HL-60 (cell line): ENCODE measurements around the gene PNLDC1.

Experiments
- SPI1 ChIP-seq: IDR thresholded peaks from 2 replicates; pipeline ENCODE4 v1.6.1; 2012; ENCODE audit warnings: low read depth, mild to moderate bottlenecking, borderline replicate concordance
- TF ChIP-seq, protein P1 (sequence below): IDR thresholded peaks from one replicate; pipeline ENCODE4 v1.5.1; 2011; ENCODE audit warnings: low read length, control low read depth, inconsistent platforms; ENCODE audit not compliant: insufficient read depth

DNA sequence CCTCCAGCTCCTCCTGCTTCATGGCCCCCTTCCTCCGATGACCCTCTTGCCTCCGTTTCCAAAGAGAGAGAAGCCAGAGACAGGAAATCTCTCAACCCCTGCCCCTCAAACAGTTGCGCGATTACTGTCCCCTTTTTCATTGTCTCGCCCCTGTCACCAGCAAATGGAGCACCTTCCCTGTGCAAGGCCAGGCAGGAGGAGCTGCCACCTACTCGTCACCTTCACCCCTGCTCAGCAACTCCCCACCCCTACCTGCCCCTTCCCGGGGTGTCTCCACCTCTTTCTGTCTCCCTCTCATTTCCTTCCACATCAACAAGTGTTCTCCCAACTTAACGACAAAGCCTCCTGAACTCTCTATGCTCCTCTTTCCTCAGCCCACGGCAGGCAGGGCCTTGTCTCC, 13.7 kb downstream of the PNLDC1 start:
- no peak for TF ChIP-seq SPI1
- TF ChIP-seq, protein P1, sequence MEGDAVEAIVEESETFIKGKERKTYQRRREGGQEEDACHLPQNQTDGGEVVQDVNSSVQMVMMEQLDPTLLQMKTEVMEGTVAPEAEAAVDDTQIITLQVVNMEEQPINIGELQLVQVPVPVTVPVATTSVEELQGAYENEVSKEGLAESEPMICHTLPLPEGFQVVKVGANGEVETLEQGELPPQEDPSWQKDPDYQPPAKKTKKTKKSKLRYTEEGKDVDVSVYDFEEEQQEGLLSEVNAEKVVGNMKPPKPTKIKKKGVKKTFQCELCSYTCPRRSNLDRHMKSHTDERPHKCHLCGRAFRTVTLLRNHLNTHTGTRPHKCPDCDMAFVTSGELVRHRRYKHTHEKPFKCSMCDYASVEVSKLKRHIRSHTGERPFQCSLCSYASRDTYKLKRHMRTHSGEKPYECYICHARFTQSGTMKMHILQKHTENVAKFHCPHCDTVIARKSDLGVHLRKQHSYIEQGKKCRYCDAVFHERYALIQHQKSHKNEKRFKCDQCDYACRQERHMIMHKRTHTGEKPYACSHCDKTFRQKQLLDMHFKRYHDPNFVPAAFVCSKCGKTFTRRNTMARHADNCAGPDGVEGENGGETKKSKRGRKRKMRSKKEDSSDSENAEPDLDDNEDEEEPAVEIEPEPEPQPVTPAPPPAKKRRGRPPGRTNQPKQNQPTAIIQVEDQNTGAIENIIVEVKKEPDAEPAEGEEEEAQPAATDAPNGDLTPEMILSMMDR: no peak
